Activated naive CD4-positive, alpha-beta T cell treated with anti-CD3 and anti-CD28 coated beads, Interleukin-2, amount 50 U/mL, for 72 hours (primary cell): ENCODE results near the gene FCHSD2. TPM values are rescaled to one million over a fixed set of nuclear protein-coding genes. Genes with fewer than 3 reads are reported as not detected.

Experiments
- ATAC-seq, 2 donors: fragments of 150-1000 bp; cut with Tn5 transposase; 2 replicates each; pipeline ENCODE4 v1.10.0; 2021; ENCODE audit warnings: mild to moderate bottlenecking in 2 of 2, moderate library complexity in 2 of 2
- DNase-seq, 2 donors: peaks; one replicate each; pipeline ENCODE4 v3.0.0; 2021 to 2022; ENCODE audit warnings: low spot score in 2 of 2
- H3K27ac Mint-ChIP-seq, 2 donors: one replicate each; pipeline ENCODE4 v1.8.0; 2022; ENCODE audit warnings: mild to moderate bottlenecking in 2 of 2, mixed read lengths in 2 of 2
- H3K36me3 Mint-ChIP-seq, 2 donors: one replicate each; pipeline ENCODE4 v1.8.0; 2022; ENCODE audit warnings: mixed read lengths in 2 of 2
- H3K9me3 Mint-ChIP-seq, 2 donors: one replicate each; pipeline ENCODE4 v1.8.0; 2022; ENCODE audit warnings: mixed read lengths in 2 of 2
- total RNA-seq, 2 donors: library from RNA; stranded (reverse); gene quantifications; one replicate each; pipeline ENCODE4 v1.2.3, GENCODE V29; 2022

FCHSD2 gene
- total RNA-seq, 2 donors from 2014 or later: 10.3 to 32.4 TPM

DNA sequence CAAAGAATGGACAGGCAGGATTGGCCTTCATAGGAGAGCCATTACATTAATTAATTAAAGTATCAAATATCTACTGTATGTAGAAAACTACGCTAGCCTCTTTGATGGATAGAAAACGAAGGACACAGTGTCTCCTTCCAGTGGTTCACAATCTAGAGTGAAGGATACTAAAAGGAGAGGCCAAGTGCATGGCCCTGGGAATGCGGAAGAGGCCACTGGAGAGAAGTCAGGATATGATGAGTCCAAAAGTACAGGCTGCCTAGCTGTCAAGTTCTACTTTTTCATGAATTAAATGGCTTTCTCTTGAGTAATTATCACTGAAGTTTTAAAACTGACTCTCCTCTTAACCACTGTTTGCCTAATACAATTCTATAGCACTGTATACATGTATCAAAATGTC is 286.1 kb downstream of the FCHSD2 start:
- no peak for DNase-seq
- no peak overlapping the region for H3K27ac Mint-ChIP-seq
- no peaks in the 10 kb centered on the region for H3K36me3 Mint-ChIP-seq
- no peaks in the 10 kb centered on the region for H3K9me3 Mint-ChIP-seq
- no peak for ATAC-seq

DNA sequence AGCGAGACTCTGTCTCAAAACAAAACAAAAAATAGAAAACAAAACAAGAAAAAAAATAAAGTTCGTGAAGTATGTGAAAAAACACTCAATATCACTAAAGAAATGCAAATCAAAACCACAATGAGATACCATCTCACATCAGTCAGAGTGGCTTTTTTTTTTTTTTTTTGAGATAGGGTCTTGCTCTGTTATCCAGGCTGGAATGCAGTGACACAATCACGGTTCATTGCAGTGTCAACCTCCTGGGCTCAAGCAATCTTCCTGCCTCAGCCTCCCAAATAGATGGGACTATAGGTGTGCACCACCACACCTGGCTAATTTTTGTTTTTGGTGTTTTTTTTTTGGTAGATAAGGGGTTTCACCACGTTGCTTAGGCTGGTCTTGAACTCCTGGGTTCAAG is 290.4 kb downstream of the FCHSD2 start:
- no peak for DNase-seq
- Mint-ChIP-seq H3K27ac (no peak overlapping the region), H3K36me3 (no peaks in the 10 kb centered on the region), H3K9me3 (no peaks in the 10 kb centered on the region)
- ATAC-seq: no peak

DNA sequence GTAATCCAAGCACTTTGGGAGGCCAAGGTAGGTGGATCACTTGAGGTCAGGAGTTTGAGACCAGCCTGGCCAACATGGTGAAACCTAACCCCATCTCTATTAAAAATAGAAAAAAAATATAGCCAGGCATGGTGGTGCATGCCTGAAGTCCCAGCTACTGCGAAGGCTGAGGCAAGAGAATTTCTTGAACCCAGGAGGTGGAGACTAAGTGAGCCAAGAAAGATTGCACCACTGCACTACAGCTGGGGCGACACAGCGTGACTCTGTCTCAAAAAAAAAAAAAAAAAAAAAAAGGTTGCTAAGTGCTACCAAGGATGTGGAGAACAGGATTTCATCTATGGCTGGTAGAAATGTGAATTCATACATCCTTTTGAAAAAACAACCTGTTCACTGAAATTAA is 291.3 kb downstream of the FCHSD2 start:
- H3K36me3 Mint-ChIP-seq: no peaks in the 10 kb centered on the region
- no peak for ATAC-seq
- DNase-seq: no peak
- H3K9me3 Mint-ChIP-seq: no peaks in the 10 kb centered on the region
- H3K27ac Mint-ChIP-seq: no peak overlapping the region

DNA sequence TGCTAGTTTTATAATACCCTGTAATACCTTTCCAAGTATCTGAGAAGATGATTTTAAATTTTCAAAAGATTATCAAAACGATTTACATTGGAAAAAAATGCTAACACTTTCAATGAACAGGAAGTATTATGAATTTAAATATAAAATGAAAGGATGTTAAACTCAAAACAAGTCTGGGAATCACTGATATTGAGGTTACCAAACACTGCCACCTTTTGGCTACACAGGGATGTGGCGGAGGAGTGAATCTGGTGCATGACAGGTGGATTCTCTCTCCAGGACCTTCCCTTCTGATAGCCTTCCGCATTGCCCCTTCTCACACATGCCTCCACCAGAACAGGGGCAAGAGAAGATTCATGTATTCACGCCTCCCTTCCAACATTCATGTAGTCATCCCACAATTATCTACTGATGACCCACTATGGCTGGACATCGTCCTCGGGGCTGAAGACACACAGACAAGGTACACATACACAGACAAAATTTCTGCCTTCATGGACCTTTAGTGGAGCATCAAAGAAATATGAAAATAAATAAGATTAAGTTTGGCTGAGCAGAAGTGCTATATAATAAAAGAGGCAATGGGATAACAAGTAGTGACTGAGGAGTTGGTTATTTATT is 293.2 kb downstream of the FCHSD2 start:
- peak overlapping the region; percentile 2 to 29 for H3K27ac Mint-ChIP-seq
- no peaks in the 10 kb centered on the region for H3K36me3 Mint-ChIP-seq
- DNase-seq: no peak
- ATAC-seq: peak; percentile 56 to 61
- no peaks in the 10 kb centered on the region for H3K9me3 Mint-ChIP-seq

DNA sequence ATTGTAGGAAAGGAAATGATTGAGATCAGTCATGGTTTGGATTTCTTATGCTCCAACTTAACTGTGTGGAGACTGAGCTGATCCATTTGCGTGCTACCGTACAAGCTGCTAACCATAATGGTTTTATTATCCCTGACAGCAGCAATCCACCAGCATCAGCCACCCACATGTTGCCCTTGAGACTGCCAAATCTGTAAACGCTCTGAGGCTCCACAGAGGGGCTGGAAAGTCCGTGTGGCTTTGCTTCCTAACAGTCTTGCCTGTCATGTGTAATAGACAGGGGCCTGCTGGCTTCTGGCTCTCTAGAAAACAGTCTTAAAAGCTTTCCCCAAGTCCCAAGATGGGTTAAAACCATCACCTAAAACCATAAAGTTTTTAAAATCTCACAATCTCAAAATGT is 297.8 kb downstream of the FCHSD2 start:
- Mint-ChIP-seq H3K27ac (no peak overlapping the region), H3K9me3 (no peaks in the 10 kb centered on the region), H3K36me3 (no peaks in the 10 kb centered on the region)
- no peak for ATAC-seq
- DNase-seq: no peak

DNA sequence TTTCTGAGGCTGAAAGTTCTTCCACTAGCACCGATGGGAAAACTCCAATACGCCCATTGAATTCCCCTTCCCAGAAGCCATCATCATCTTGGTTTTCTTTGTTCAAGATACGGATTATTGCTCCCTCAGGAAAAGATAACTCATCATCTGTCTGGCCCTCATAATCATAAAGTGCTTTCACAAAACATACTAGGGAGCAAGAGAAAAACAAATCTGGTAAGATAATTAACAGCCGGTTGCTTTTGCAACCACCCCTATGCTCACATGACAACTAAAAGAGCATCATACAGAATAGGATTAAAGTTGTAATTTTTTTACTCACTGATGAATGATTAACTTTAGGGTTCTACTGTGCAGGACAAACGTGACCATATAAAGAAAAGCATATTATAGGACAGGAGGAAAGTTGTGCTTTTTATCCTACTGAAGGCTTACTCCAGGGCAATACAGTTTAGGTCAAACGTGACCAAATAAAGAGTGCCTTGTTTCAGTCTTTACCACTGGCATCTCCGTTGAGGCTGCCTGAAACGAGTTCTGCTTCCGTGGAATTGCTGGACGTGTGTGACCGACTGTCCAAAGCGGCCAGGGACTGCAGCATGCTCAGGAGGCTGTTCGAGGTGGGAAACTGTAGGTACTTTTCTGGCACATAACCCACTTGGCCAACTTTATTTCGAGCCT is 299.3 kb downstream of the FCHSD2 start:
- Mint-ChIP-seq H3K9me3 (no peaks in the 10 kb centered on the region), H3K36me3 (no peaks in the 10 kb centered on the region), H3K27ac (peak overlapping the region; percentile 1 to 40)
- DNase-seq (no peak), ATAC-seq (no peak)

DNA sequence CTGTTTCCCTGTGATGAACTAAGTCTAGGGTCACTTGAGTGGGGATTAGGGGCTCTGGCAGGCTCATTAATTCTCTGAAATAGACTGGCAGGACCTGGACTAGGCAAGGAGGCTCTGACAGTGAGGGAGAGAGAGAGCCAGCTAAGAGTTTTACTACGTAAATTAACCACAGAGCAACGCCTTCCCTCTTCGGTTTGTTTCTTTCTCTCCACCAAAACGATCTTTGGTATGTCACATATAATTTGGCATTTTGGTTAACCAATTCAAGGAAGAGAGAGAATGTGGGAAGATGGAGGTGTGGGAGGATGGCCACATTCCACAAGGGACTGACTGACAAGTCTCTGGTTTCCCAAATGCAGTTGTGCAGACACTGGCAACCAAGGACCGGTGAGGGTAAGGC is 300.0 kb downstream of the FCHSD2 start:
- Mint-ChIP-seq H3K36me3 (no peaks in the 10 kb centered on the region), H3K27ac (no peak overlapping the region), H3K9me3 (no peaks in the 10 kb centered on the region)
- DNase-seq (no peak), ATAC-seq (no peak)

DNA sequence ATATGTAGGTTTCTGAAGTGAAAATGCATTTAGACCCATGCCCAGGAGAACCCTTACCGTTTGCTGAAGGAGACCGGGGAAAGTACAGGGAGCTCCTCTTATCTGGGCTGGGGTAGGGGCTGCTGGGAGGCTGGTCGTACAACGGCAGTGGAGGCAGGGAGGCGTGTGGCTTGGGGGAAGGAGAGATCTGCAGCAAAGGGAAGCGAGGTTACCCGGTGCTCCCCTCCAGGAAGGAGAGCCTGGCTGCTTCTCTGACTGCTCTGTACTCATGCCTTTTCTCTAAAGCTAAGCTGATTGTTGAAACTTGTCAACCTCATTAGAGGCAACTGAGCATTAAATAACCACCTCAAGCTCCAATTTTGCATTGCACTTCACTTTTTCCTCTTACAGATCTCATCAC is 300.7 kb downstream of the FCHSD2 start:
- H3K9me3 Mint-ChIP-seq: no peaks in the 10 kb centered on the region
- no peaks in the 10 kb centered on the region for H3K36me3 Mint-ChIP-seq
- no peak for DNase-seq
- no peak for ATAC-seq
- H3K27ac Mint-ChIP-seq: no peak overlapping the region

DNA sequence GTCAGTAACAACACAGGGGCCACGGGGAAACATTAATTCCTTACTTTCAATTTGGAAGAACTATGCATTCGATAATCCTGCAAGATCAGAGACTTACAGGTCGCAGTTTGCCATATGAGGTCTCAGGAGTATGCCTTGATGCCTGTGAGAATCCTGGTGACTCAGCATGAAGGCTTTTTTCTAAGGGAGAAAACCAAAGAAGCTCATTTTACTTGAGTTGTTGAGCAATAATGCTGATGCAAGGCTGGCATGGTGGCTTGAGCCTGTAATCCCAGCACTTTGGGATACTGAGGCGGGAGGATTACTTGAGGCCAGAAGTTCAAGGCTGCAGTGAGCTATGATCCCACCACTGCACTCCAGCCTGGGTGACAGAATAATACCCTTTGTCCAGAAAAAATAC is 301.3 kb downstream of the FCHSD2 start:
- no peak overlapping the region for H3K27ac Mint-ChIP-seq
- ATAC-seq (no peak), DNase-seq (no peak)
- H3K36me3 Mint-ChIP-seq: no peaks in the 10 kb centered on the region
- no peaks in the 10 kb centered on the region for H3K9me3 Mint-ChIP-seq

DNA sequence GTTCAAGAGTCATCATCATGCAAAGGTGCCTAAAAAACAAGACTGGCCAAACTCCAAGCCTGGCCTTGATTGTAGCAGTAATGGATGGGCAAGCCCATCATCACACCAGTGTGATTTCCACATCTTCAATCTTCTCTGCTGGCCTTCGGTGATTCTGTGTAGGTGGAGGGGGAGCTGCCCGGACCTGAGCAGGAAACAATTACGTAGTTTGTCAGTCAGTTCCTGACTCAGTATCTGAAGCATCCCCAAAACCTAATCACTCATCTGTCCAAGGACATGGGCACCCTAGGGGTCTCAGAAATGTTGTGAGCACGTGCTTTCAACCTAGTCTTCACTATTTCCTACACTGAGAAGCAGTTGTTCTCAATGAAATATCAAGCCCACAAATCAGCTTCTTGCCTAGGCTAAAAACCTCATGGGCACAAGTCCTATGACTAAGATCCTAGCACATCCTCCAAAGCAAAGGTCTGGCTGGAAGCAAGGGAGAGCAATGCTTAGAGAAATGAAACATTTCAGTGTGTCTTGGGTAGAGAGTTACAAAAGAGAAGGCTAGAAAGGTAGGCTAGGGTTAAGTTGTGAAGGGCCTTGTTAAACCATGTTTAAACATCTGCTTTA is 303.3 kb downstream of the FCHSD2 start:
- no peak for DNase-seq
- H3K9me3 Mint-ChIP-seq: no peaks in the 10 kb centered on the region
- H3K36me3 Mint-ChIP-seq: no peaks in the 10 kb centered on the region
- no peak for ATAC-seq
- H3K27ac Mint-ChIP-seq: no peak overlapping the region

DNA sequence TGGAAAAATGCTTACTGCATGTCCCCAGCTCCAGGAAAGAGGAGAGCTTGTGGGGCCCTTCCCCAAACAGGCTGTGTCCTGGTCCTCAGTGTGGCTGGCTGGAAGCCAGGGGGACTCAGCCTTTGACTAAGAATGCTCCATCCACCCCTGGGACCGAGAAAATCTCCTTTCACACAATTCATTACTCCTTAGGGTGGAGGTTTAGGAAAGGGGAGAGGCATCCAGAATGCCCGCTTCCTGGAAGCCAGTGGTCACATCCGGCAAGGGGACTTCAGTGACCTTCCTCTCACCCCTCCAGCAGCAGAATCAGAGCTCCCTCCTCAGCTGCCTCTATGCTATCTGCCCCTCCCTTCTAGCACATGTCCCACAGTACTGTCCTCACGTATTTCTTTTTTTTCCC is 306.0 kb downstream of the FCHSD2 start:
- no peaks in the 10 kb centered on the region for H3K9me3 Mint-ChIP-seq
- H3K27ac Mint-ChIP-seq: peak overlapping the region; percentile 44 to 79
- ATAC-seq (no peak), DNase-seq (no peak)
- H3K36me3 Mint-ChIP-seq: no peaks in the 10 kb centered on the region

DNA sequence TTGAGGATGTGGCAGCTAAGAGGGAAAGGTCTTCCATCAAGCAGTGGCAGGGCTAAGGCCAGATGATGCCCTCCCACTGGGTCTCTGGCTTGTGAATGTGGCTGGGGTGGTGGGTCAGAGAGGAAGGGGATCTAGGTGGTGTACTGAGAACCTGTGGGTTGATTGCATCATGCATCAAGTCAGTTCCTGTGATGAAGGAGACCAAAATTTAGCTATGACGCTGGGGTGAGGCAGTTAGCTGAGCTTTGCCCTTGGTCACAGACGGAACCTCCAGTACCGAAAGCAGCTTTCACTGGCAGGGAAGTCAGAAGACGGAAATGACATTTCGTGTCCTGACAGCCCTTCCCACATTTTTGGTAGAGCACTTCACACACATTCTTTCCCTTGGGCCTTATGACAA is 307.2 kb downstream of the FCHSD2 start:
- ATAC-seq (peak in 1 of 2 donors; percentile 43), DNase-seq (no peak)
- Mint-ChIP-seq H3K36me3 (no peaks in the 10 kb centered on the region), H3K27ac (peak overlapping the region; percentile 72 to 79), H3K9me3 (no peaks in the 10 kb centered on the region)

DNA sequence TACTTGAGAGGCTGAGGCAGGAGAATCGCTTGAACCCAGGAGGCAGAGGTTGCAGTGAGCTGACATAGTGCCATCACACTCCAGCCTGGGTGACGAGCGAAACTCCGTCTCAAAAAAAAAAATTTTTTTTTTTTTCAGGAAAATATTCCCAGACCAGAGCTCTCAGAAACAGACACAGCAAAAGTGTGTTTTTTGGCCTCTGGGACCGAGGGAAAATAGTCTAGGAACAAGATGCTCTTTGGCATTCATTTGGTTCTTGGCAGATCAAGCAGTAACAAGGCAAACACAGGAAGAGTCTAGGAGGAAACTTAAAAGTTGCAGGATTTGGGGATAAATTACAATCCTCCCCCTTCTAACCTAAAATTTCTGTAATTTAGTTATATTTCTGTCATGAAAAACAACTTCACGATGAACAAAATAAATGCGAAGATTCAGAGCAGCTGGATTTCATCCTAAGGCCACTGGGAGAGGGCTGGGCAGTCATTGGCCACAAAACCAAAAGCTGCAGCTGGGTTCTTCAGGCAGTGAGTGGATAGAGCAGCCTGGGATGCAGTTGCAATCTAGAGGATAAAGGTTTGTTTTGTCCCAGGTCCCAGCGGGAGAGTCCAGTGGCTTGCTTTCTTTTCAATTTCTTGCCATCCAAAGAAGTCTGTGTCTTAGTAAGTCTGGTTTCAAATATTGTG is 308.2 kb downstream of the FCHSD2 start:
- DNase-seq (no peak), ATAC-seq (no peak)
- H3K36me3 Mint-ChIP-seq: no peaks in the 10 kb centered on the region
- peak overlapping the region; percentile 20 to 79 for H3K27ac Mint-ChIP-seq
- no peaks in the 10 kb centered on the region for H3K9me3 Mint-ChIP-seq

DNA sequence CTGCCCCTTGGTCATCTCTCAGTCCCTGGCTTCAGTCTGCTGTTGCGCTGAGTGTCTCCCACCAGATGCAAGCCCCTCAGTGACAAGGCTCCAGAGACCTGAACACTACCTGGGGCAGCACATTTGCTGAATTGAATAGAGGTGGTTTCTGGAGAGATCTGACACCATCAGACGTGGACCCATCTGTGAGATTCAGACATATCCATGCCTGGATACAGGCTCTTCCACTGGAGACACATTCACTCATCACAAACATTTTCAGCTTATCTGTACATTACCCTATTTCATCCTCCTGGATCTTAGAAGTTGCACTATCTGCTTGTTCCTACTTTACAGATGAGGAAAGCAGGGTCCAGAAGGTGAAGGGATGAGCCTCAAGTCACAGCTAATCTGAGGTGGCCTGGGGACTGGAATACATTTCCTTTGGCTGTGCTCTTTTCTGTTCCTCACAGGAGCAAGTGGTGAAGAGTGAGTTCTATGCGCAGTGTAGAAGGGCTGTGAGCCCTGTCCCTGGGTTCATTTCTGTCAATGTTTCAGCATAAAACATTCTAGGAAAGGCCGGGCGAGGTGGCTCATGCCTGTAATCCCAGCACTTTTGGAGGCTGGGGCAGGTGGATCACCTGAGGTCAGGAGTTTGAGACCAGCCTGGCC is 308.9 kb downstream of the FCHSD2 start:
- no peak for DNase-seq
- no peaks in the 10 kb centered on the region for H3K9me3 Mint-ChIP-seq
- H3K36me3 Mint-ChIP-seq: no peaks in the 10 kb centered on the region
- H3K27ac Mint-ChIP-seq: peak overlapping the region; percentile 79
- ATAC-seq: no peak

DNA sequence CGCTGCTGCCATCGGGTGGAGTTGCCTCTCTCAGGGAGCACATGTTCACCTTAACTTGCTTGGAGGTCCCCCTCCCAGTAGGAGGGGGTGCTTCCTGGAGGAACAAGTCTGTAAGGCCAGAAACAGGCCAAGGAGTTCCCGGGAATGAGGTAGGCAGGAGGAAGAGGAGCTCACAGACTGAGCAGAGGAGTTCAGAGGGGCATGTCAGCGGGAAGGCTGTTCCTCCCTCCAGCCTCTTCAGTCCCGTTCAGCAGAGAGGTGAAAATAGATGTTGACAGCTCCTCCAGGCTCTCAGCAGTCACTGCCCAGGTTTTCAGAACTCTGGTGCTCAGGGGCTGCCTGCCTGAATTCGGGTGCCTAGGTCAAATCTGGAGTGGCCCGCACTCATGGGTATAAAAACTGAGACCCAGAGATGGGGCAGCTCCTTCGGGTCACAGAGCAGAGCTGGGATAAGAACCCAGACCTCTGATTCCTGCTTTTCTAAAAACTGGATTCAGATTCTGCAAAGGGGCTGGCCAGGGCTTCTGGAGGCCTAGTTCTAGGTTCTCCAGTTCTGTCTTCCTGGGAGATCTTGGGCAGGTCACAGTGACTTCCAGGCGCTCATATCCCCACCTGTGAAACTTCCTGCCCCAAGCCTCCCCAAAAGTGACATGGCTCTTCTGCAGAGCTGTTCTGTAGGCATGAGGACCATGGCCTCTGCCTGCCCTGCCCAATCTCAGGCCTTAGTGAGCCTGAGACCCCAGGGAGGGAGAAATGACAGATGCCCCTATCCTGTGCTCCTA is 309.6 kb downstream of the FCHSD2 start:
- DNase-seq: no peak
- no peaks in the 10 kb centered on the region for H3K36me3 Mint-ChIP-seq
- no peak for ATAC-seq
- H3K27ac Mint-ChIP-seq: peak overlapping the region; percentile 79 to 85
- no peaks in the 10 kb centered on the region for H3K9me3 Mint-ChIP-seq

DNA sequence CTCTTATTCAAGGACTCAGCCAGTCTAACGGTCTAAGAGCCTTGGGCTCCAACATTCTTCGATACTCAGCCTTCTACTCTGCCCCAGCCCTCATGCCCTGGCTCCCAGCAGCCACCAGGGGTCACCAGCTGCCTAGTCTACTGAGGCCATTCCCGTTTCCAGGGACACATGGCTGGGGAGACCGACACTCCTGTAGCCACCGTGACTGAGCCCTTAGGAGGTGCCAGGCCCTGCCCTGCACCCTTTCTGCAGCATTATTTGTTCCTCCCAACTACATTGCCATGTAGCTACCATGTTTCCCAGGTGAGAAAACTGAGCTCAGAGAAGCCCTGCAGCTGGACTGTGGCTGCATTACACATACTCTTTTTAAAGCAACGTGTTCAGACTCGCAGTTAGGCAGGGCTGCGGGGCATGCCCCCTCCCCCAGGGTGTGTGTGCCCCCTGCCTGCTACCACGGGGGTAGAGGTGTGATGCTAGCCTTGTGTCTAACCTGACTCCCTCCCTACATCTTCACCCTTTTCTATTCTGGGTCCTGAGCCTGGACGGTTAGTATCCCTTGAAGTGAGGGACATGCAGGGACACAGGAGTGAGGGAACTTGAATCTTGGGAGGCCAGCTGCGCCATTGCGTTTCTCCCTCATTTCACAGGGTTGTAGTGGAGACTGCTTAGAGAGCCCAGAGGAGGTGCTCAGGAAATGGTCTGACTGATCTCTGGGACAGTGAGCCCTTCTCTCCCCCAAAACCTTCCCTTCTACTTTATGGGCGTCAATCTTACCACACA is 310.4 kb downstream of the FCHSD2 start:
- H3K36me3 Mint-ChIP-seq: no peaks in the 10 kb centered on the region
- no peaks in the 10 kb centered on the region for H3K9me3 Mint-ChIP-seq
- DNase-seq: peak in 1 of 2 donors; percentile 60
- H3K27ac Mint-ChIP-seq: peak overlapping the region; percentile 44 to 85
- peak; percentile 58 to 63 for ATAC-seq
